ENCODE results near the gene TMEM186.
A peak's percentile ranks its signal among the peaks of the same experiment; 100 is the strongest.
"Not testable (repeated sequence)": the region's sequence is repeated elsewhere in the genome, so short reads cannot be mapped to it uniquely, and the experiment has no call there.

TMEM186 gene, protein sequence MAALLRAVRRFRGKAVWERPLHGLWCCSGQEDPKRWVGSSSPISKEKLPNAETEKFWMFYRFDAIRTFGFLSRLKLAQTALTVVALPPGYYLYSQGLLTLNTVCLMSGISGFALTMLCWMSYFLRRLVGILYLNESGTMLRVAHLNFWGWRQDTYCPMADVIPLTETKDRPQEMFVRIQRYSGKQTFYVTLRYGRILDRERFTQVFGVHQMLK

DNA sequence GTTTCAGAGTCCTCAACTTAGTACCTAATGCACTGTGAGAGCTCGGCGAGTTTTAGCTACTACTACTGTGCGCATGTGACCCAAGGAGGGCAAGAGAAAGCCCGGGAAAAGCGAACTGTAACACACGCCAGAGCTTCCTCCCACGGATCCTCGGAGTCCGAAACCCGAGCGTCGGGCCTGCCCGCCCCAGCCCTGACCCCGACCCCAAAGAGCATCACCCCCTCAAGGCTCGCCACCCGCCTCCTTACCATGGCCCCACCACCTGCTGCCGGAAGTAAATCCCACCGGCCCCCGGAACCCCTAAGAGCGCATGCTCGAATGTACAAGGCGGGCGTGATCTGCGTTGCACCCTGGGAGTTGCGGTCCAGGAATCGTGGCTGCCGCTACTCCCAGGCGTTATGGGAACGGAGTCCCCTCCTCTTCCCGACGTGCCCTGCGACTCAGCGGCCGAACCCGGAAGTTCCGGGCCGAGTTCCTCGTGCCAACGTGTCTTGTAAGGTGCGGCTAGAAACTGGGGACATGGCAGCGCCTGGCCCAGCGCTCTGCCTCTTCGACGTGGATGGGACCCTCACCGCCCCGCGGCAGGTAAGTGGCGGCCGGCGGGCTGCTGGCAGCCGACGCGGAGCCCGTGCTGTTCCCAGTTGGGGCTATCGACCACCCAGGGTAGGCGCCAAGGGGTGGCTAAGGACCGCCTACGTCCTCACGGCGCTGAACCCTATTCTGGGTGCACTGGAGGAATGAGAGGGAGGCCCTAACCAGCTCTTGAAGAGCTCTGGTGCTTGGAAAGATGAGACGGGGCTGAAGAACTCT, at the start of gene TMEM186, which contains the start of gene PMM2:
TMEM186 (minus strand) TSS at position 276 of the 810 bp plus-strand sequence; CDS start at position 251, 25 bp downstream.
PMM2 (plus strand) TSS at position 476 of the 810 bp plus-strand sequence; CDS start at position 520, 44 bp downstream.
- DNase-seq (ENCODE audit: low read depth) = peak; percentile 78

DNA sequence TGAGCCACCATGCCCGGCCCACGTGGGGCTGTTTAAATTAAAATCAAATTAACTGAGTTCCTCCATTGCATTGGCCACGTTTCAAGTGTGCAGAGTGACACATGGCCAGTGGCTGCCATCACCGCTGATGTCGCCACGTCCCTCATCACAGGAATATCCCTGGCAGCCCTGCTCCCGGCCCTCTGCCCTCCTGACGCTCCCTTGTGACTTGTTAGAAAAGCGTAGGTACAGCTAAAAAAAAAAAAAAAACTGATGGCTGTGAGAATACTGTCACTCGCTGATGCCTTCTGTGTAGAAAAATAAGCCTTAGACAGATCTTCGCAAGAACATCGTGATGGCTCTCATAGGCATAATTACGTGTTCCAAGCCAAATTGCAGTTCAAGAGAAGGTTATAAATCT, 49.7 kb upstream of the TMEM186 start:
- no peak for DNase-seq (ENCODE audit: low read depth)

DNA sequence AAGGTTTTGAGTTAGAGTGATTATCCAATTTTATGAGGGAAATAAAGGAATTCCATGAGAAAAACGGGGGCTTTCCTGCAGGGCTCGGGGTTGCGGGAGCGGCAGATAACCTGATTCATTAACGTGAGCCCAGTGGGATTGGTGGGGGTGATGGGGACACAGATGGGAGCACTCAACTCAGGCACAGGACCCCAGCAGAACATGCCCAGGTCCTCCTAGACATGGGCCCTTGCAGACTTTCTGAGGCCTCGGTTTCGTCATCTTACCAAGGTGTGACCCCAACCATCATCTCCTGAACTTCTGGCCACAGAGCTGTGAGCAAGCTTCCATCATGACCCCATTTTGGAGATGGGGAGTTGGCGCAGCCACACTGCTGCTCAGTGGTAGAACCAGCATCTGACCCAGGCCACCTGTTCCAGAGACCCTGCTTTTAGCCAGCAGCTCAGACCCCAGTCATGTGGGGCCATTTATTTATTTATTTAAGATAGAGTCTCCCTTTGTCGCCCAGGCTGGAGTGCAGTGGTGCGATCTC, 49.0 kb upstream of the TMEM186 start:
- DNase-seq (ENCODE audit: low read depth) = no peak

DNA sequence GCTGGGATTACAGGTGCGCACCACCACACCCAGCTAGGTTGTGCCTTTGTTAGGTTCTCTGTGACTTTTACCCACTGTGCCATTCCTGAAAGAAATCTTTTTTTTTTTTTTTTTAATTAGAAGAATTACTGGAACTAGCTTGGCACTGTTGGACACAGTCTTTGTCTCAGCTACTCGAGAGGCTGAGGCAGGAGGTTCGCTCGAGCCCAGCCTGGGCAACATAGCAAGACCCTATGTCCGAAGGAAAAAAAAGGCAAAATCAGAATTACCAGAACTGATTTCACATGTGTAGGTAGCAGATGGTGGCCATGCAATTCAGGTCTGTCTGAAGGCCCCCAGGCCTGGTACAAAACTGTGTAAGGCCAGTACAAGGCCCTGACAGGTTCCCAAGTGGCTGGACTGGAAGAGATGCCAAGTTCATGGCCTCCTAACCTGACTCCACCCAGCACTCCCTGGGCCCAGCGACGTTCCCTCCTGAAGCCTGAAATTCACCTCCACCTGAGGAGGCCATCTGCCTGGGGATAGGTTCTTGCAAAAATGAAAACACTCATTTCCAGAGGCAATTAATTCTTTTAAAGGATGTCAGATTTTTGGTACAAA, 48.4 kb upstream of the TMEM186 start:
- DNase-seq (ENCODE audit: low read depth) = no peak

DNA sequence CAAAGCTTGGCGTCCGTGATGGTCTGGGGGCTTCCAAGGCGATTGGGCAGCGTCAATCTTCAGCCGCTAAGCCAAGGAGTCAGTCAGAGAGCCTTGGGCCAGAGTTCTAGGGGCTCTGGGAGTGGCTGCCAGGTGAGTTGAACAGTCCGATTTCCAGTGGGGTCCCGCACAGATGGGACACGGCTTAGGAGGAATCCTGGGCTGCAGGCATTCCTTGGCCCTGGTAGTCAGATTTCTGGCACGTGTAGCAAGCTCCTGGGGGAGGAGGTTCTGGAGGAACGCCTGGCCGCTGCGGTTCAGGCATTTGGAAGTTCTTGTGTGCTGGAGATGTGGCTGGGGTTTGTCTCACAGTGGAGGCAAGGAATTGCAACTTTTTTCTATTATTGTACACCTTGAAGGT, 45.9 kb upstream of the TMEM186 start:
- DNase-seq (ENCODE audit: low read depth) = not testable (repeated sequence)

DNA sequence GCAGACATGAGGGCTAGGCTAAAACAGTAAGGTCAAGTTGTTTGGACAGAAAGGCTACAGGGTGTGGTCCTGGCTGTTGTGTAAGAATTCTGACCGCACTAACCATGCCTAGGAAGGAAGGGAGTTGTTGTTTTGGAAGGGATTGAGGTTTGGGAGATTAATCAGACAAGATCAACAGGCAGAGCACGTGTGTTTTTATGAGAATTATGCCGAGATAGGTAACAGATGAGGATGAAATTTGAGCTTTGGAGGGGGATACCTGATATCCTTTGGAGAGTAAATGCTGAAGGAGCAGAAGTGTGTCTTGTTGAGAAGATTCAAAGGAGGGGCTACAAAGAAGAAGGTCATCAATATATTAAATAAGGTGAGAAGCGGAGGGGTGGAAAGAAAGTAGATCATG, 44.6 kb upstream of the TMEM186 start:
- DNase-seq (ENCODE audit: low read depth) = peak; percentile 31

DNA sequence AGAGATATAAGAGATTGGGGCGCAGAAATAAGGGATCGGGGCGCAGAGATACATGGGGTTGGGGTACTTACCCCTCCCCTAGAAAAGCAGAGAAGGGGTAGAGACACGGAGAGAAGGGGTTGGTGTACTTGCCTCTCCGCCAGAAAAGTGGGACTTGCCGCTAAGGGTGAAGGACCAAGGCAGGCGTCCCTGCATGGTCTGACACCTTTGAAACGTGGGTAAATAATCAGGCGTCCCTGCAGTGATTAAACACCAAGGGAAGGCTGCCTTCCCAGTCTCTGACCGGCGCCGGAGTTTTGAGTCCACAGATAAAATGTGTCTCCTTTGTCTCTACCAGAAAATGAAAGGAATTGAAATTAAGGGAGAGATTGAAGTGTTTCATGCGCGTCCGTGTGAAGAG, 40.2 kb upstream of the TMEM186 start:
- not testable (repeated sequence) for DNase-seq (ENCODE audit: low read depth)

DNA sequence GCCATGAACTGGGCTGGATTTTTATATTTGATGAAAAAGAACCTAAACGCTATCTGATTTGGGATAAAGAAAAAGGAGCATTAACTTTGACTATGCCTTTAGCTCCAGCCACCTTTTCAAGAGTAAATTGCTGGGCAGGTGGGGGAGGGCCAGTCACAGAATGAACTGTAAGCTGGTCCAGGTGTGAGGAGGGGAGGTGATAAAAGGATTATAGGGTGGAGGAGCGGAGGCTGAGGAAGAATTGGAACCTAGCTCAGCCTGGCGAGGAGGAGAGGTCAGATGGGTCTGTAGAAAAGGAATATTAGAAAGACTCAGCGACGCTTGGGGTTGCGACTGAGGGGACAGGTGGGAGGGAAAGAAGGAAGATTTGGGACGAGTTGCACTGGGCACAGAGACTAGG, 39.4 kb upstream of the TMEM186 start:
- DNase-seq (ENCODE audit: low read depth) = not testable (repeated sequence)

DNA sequence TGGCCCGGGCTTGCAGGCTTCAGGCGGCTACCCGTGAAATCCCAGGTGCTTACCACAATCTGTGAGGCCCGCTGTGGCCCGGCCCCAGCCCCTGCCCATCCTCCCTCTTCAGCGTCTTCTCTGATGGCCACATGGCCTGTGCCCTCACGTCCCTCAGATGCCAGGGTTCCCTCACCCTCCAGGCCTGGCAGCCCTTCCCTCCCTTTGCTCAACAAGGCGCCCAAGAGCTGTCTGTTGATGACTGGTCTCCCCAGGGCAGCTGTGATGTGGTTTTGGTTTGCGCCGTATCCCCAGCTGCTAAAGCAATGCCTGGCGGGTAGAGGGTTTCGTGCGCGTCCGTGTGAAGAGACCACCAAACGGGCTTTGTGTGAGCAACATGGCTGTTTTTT, 35.3 kb upstream of the TMEM186 start:
- no peak for DNase-seq (ENCODE audit: low read depth)

DNA sequence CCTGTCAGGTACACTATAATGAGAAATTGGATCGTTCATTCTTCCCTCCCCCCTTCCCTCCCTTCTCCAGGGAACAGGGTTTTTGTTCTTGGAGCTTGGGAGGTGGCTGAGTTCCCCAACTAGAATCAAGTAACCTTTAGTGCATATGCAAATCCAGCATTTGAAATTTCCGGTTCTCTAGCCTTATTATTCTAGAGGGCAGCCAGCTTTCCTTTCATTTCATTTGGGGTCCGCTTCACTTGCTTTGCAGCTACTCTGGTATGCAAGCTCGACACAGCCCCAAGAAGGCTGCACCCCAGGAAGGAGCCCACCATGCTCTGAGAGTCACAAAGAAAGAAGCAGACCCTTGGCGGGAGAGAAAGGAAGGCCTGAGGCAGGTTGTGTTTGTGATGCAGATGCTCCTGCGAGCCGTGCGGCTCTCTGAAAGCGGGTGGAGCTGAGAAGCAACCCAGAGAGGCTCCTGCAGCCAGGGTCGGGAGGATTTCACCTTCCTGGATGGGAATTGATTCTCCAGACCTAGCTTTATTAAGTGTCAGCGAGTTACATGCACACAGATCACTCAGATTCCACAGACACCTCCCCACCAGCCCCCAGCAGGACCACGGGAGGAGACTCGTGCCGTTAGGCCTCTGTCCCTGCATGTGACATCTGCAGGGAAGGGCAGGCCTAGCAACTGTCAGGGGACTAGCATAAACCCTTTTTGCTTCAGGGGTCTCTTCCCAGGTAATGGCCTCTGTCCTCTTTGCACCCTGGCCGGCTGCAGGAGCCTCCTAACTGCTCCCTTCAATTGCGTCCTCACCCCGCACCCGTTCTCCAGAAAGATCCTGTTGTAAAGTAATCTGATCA, 34.7 kb upstream of the TMEM186 start:
- no peak for DNase-seq (ENCODE audit: low read depth)

DNA sequence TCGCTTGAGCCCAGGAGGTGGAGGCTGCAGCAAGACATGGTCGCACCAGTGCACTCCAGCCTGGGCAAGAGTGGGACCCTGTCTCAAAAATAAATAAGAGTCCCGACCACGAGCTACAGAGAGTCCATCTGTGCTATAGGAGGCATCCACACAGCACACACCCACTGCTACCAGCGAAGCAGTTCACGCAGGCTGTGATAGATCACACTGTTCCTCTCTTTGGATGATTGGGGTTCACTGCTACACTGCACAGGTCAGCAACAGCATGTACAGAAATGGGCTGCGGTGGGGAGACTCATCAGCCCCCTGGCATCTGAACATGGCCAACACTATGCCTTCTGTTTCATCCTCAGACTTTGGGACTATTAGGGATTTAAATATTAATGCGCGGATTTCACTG, 34.0 kb upstream of the TMEM186 start:
- DNase-seq (ENCODE audit: low read depth) = no peak

DNA sequence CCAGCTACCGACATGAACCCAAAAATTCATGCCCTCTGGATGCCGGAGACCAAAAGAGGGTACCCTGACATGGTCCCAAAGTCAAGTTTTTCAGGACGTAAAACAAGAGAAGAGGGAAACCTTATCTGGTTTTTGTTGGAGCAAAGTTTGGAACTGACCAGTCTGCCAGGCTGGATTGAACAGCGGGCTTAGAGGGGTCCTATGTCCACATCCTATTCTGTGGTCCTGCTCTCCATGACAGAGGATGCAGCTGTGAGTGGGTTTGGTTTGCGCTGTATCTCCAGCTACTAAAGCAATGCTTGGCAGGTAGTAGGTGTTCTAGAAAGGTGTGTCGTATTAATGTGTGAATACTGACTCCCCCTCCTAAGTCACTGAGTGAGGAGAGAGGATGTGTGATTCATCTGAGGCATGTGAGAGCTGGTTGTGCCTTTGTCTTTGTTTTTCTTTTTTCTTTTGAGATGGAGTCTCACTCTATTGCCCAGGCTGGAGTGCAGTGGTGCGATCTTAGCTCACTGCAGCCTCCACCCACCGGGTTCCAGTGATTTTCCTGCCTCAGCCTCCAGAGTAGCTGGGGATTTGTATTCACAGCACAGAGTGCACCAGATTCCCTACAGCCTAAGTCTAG, 31.2 kb upstream of the TMEM186 start:
- DNase-seq (ENCODE audit: low read depth) = no peak

DNA sequence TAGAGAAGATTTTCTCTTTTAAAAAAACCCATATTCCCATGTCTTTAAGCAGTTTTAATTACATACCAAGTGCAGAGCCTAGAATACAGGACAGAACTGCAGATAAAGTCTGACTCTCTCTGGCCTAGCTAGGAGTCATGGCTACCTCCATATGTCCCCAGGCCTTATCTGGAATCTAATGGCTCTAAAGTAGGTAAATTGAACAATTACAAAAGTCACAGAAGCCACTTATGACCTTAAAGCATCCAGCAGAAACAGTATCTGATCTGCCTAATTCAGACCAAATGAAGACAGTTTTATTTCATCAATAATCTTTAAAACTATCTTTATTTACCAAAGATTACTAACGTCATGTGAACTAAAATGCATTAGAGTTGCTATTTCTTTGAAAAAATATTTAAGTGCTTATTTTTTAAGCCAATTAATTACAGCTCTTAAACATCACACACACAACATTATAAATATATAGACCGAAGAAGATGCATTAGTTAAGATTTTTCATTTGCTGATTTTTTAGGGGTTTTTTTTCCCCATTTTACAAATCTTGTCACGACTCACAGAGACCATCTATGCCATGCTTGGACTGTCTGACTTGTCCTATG, 28.9 kb upstream of the TMEM186 start:
- no peak for DNase-seq (ENCODE audit: low read depth)

DNA sequence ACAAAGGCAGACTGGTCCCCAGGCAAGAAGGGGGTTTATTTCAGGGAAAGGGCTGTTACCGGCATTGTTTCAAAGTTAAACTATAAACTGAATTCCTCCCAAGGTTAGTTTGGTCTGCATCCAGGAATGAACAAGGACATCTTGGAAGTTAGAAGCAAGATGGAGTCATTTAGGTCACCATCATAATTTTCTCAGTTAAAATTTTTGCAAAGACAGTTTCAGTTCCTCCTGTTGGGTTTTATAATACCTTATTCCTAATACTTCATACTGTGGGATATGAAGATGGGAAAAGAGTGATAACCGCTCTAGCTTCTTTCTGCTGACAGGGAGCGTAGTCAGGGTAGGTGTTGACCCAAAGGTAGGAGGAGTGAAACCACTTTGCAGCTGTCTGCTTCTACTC, 25.0 kb upstream of the TMEM186 start:
- no peak for DNase-seq (ENCODE audit: low read depth)

DNA sequence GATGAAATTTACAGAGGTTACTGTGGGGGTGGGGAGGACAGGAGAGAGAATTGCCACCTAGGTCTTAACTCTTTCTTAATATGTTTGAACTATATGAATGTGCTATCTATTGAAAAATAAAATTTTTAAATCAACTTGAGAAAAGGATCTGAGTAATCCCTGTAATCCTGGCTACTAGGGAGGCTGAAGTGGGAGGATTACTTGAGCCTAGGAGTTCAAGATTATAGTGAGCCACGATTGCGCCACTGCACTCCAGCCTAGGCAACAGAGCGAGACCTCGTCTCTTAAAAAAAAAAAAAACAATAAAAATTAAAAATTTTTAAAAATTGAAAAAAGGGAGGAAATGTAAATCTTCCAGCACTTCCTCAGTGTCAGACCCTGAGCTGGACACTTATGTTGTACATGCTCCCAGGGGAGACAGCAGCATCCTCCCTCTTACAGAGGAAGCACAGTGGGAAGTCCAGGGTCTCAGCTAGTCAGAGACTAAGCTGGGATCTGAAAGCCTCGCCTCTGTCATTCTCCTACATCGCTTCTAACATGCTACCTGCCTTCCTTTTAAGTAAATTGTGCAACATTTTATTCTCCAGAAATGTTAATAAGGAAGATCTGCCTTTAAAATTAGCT, 22.1 kb upstream of the TMEM186 start:
- no peak for DNase-seq (ENCODE audit: low read depth)

DNA sequence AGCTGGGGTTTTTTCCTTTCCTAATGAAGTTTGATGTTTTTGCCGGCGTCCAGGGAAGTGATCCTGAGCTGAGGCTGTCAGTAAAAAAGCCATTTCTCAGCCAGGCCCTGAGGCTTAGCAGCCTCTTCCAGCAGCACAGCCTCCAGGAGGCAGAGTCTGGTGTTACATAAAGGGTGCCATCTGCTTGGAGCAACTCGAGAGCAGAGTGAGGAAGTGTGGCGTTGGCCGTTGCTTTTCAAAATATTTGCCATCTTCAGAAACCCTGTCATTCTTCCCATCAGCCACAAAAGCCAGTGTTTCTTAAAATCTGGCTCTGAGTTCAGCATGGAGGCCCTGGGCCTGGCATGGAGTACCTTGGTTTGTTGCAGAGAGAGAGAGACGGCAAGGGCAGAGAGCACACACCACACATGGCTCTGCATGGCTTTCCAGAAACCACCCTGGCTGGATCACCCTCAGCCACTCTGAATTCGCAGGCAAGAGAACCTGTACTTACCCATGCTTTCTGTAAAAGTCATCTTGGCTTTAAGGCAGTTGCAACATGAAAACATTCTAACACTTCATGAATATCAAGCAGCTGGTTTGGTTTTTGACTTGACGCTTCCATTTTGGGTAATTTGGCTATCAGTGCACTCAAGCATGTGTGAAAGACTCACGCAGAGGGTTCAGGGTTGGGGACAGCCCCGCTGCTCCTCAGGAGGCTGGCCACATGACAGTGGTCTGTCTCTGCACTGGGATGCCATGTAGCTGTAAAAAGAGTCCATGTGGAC, 21.2 kb upstream of the TMEM186 start:
- no peak for DNase-seq (ENCODE audit: low read depth)

DNA sequence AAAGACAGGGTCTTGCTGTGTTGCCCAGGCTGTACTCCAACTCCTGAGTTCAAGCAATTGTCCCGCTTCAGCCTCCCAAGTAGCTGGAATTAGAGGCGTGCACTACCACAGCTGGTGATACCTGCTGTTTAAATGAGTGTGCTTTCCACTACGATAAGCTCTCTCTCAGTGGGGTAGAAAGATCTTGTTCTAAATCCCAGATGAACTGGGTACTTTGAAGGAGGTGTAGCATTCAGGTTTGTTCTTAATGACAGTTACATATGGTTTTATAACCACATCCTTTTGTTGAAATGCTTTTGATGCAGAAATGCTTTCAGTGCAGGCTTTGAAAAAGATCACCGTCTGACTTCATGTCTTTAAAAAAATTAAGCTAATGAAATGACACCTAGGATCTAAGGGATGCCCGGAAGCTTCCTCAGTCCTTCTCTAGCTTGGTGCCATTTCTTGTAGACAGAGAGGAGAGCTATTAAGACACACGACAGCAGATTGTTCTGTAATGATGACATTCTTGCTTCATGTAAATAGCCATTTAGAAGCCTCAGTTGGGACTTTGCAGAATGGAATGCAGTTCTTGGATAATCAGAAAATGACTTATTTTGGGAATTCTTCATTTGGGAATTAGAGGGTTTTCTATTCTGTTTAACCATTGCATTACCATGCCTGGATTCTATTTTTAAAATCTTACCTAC, 19.7 kb upstream of the TMEM186 start:
- peak; percentile 21 for DNase-seq (ENCODE audit: low read depth)

DNA sequence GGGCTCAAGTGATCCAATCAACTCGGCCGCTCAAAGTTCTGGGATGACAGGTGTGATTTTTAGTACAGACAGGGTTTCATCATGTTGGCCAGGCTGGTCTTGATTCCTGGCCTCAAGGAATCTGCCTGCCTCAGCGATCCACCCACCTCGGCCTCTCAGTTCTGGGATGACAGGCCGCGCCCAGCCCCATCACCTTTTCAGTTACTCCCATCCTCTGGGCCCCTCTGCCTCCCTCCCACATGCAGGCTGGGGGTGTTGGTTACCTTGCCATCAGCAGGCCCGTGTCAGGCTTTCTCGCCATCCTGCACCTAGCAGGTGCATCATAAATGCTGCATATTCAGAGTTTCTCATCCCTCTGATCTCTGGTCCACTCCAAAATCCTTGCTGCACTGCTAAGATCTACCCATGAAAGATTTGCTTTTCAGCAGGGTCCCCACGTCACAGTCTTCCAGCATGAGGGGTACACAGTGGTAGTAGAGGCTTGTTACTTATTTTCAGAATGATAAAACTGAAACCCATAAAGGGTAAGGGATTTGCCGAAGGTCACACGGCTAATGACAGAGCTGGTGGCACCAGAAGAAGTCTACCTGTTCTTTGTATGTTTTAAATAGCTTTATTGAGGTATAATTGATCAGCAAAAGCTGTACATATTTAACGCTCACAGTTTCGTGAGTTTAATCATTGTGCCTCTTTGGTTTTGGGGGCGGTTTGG, 16.8 kb upstream of the TMEM186 start:
- DNase-seq (ENCODE audit: low read depth) = no peak

Measured in GM04503 (cell line).